NT2/D1 (cell line): ENCODE measurements around the gene SMIM7.

ENCODE experiments used
- DNase-seq: peaks from one replicate; pipeline ENCODE4 v3.0.0-alpha.2; 2011; ENCODE audit warnings: low read depth, low spot score
- H3K27me3 ChIP-seq: 2 replicates; pipeline ENCODE4 v1.6.0; 2011; ENCODE audit warnings: mild to moderate bottlenecking; ENCODE audit not compliant: insufficient read length, insufficient read depth
- H3K36me3 ChIP-seq: 2 replicates; pipeline ENCODE4 v1.6.1; 2011; ENCODE audit warnings: mild to moderate bottlenecking, low read length, mixed read lengths; ENCODE audit not compliant: insufficient read depth, insufficient read length
- H3K4me1 ChIP-seq: 2 replicates; pipeline ENCODE4 v1.5.1; 2011; ENCODE audit not compliant: insufficient read depth, insufficient read length
- H3K4me3 ChIP-seq: 2 replicates; pipeline ENCODE4 v1.5.1; 2011; ENCODE audit warnings: low read depth; ENCODE audit not compliant: insufficient read length
- H3K9ac ChIP-seq: 2 replicates; pipeline ENCODE4 v1.6.0; 2011; ENCODE audit warnings: low read depth; ENCODE audit not compliant: insufficient read length
- H3K9me3 ChIP-seq: 2 replicates; pipeline ENCODE4 v1.5.1; 2011; ENCODE audit warnings: mild to moderate bottlenecking, low read length; ENCODE audit not compliant: insufficient read depth
- SUZ12 ChIP-seq: IDR thresholded peaks from 2 replicates; pipeline ENCODE4 v1.6.1; 2011; ENCODE audit not compliant: insufficient read length, insufficient read depth; ENCODE audit errors: extremely low read depth
- YY1 ChIP-seq: IDR thresholded peaks from 2 replicates; pipeline ENCODE4 v1.6.1; 2011; ENCODE audit not compliant: insufficient read length, insufficient read depth
- ZNF274 ChIP-seq: IDR thresholded peaks from 2 replicates; pipeline ENCODE4 v1.6.1; 2011; ENCODE audit warnings: mild to moderate bottlenecking, low read depth, low read length

Gene SMIM7

DNA sequence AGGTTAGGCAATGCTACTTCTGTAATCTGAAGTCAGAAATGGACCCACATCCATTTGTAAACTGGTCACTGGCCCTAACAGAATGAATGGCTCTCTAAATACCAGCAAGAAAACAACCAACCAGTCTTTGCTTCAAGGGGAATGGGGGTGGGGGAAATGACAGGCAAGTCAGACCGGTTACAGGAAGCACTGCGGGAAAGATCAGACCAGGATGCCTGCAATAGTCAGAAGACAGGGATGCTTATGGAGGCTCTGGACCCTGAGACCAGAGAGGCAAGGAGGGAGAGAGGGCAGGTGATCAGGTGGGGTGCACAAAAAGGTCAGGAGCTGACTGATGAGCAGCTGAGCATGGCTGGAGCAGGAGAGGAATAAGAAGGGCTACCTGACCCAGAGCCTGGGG is 45.0 kb downstream of the SMIM7 start:
- Histone ChIP-seq H3K36me3 (peaks cover 14% of the 10 kb centered on the region), H3K9me3 (no peaks in the 10 kb centered on the region), H3K4me3 (no peak overlapping the region), H3K27me3 (no peaks in the 10 kb centered on the region), H3K9ac (no peak overlapping the region), H3K4me1 (peaks cover 31% of the 10 kb centered on the region)
- no peak for DNase-seq
- TF ChIP-seq ZNF274, result no peak
- no peak for TF ChIP-seq SUZ12
- no peak for TF ChIP-seq YY1

DNA sequence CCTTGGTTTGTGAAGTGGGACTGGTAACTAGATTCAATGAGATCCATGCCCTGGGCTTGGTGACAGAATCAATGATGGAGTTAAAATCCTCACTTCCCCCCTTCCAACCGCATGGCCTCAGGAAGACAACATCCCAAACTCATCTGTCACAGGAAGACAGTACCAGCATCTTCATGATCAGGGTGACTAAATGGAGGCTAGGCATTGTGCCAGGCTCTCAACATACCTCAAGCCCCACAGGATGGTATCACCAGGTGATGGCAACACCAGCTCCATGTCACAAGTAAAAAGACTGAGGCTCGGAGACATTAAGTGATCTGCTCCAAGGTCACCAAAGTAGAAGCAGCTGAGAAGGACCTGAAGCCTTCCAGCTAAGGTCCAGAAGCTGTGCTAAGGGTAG is 46.1 kb downstream of the SMIM7 start:
- no peak overlapping the region for H3K9ac ChIP-seq
- no peaks in the 10 kb centered on the region for H3K9me3 ChIP-seq
- no peak overlapping the region for H3K4me3 ChIP-seq
- H3K4me1 ChIP-seq, result peaks cover 22% of the 10 kb centered on the region
- H3K27me3 ChIP-seq, result no peaks in the 10 kb centered on the region
- peaks cover 12% of the 10 kb centered on the region for H3K36me3 ChIP-seq
- DNase-seq, result no peak
- no peak for TF ChIP-seq YY1
- TF ChIP-seq ZNF274, result no peak
- TF ChIP-seq SUZ12, result no peak

- peaks cover 5% of the 10 kb centered on the region for H3K36me3 ChIP-seq
- no peaks in the 10 kb centered on the region for H3K9me3 ChIP-seq
- TF ChIP-seq YY1 (no peak), ZNF274 (no peak), SUZ12 (no peak)
- peaks cover 17% of the 10 kb centered on the region for H3K4me1 ChIP-seq
- no peak overlapping the region for H3K9ac ChIP-seq
- no peak overlapping the region for H3K4me3 ChIP-seq
- no peak for DNase-seq
- no peaks in the 10 kb centered on the region for H3K27me3 ChIP-seq
Observed at GRCh38 chr19:16612636-16613035, 47.3 kb downstream of the SMIM7 start.

GRCh38 chr19:16611121-16611520 is 48.8 kb downstream of the SMIM7 start:
- DNase-seq, result no peak
- peaks cover 5% of the 10 kb centered on the region for H3K36me3 ChIP-seq
- no peak overlapping the region for H3K9ac ChIP-seq
- peaks cover 11% of the 10 kb centered on the region for H3K4me1 ChIP-seq
- H3K4me3 ChIP-seq, result no peak overlapping the region
- H3K9me3 ChIP-seq, result no peaks in the 10 kb centered on the region
- no peaks in the 10 kb centered on the region for H3K27me3 ChIP-seq
- TF ChIP-seq SUZ12 (no peak), YY1 (no peak), ZNF274 (no peak)

DNA sequence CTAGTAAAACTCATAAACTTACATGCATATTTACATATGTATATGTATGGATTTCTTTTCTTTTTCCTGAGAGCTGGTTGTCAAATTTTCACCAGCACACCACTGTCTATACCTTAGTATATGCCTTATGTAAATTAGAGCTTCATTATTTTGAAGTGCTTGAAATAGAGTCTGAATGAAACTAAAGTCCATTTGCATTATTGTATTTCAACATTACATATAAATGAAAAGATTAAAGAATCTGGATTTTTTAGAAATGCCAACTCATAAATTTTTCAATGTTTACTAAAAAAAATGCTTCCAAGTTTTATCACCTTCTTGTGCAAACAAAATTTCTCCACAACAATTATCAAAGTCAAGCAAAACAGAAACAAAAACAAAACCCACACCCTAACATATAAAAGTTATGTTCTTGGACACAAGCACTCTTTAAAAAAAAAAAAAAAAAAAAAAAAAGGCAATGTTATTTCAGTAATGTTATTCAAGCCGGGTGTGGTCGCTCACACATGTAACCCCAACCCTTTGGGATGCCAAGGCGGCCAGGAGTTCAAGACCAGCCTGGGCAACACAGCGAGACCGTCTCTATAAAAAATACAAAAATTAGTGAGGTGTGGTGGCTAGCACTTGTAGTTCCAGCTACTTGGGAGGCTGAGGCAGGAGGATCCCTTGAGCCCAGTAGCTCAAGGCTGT is 50.3 kb downstream of the SMIM7 start:
- TF ChIP-seq ZNF274 (no peak), YY1 (no peak), SUZ12 (no peak)

GRCh38 chr19:16608290-16608739 is 51.6 kb downstream of the SMIM7 start:
- Histone ChIP-seq H3K4me3 (no peak overlapping the region), H3K9ac (no peak overlapping the region), H3K27me3 (no peaks in the 10 kb centered on the region), H3K4me1 (peaks cover 9% of the 10 kb centered on the region), H3K9me3 (no peaks in the 10 kb centered on the region), H3K36me3 (peaks cover 10% of the 10 kb centered on the region)
- no peak for DNase-seq
- TF ChIP-seq YY1, result no peak
- no peak for TF ChIP-seq ZNF274
- TF ChIP-seq SUZ12, result no peak

More for the DNA sequence above, 50.3 kb downstream of the SMIM7 start:
- DNase-seq, result no peak
- H3K36me3 ChIP-seq, result peaks cover 9% of the 10 kb centered on the region
- H3K9me3 ChIP-seq, result no peaks in the 10 kb centered on the region
- no peak overlapping the region for H3K4me3 ChIP-seq
- H3K27me3 ChIP-seq, result no peaks in the 10 kb centered on the region
- no peak overlapping the region for H3K9ac ChIP-seq
- H3K4me1 ChIP-seq, result peaks cover 6% of the 10 kb centered on the region

DNA sequence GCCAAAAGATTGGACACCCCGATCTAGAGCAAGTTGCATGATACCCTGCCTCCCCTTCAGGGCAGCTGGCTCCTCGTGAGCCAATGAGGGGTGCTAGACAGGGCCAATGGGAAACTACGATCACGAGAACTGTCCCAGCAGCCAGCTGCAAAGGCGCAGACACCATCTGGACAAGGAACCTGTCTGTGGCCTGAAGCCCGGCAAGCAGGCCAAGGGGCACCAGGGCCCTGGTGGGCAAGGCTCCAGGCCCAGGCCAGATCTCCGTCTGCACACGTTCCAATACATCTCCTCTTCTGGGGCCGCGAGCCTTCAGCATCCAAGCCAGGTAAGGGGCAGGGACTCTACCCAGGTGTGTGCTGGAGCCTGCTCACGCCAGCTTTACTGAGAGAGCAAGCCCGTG is 52.1 kb downstream of the SMIM7 start:
- Histone ChIP-seq H3K4me3 (no peak overlapping the region), H3K36me3 (peaks cover 10% of the 10 kb centered on the region), H3K27me3 (no peaks in the 10 kb centered on the region), H3K9ac (no peak overlapping the region), H3K9me3 (no peaks in the 10 kb centered on the region), H3K4me1 (peaks cover 9% of the 10 kb centered on the region)
- DNase-seq, result no peak
- TF ChIP-seq ZNF274 (no peak), SUZ12 (no peak), YY1 (no peak)

- Histone ChIP-seq H3K9ac (no peak overlapping the region), H3K4me3 (no peak overlapping the region), H3K27me3 (no peaks in the 10 kb centered on the region), H3K36me3 (peaks cover 14% of the 10 kb centered on the region), H3K9me3 (no peaks in the 10 kb centered on the region), H3K4me1 (peaks cover 13% of the 10 kb centered on the region)
- TF ChIP-seq YY1, result no peak
- TF ChIP-seq ZNF274, result no peak
- no peak for TF ChIP-seq SUZ12
- no peak for DNase-seq
Observed at GRCh38 chr19:16605553-16605994, 54.4 kb downstream of the SMIM7 start.
